ENCODE data around the gene ARL13B.

GRCh38 chr3:94064243-94064860, 84.4 kb downstream of the ARL13B start:
- TF ChIP-seq CTCF (IDR thresholded peaks at IDR 0.05) (no peak), POLR2A (IDR thresholded peaks at IDR 0.05) (no peak)
